IMR-90 (cell line): ENCODE results near the gene SYNPO2.

Experiments
- CEBPB ChIP-seq: IDR thresholded peaks from 2 replicates; pipeline ENCODE4 v1.6.1; 2012; ENCODE audit warnings: low read depth, low read length, improper control_type of control experiment
- CTCF ChIP-seq: conservative IDR thresholded peaks from 2 replicates; pipeline ENCODE4 v1.5.1; 2012; ENCODE audit warnings: mild to moderate bottlenecking, low read depth, low read length, improper control_type of control experiment
- FOS ChIP-seq: fragments of 150-350 bp; IDR thresholded peaks from 2 replicates; pipeline ENCODE4 v1.6.1; 2016; ENCODE audit warnings: low read depth, low read length
- MXI1 ChIP-seq: IDR thresholded peaks from 2 replicates; pipeline ENCODE4 v1.6.1; 2012; ENCODE audit warnings: low read depth, mild to moderate bottlenecking, low read length, moderate library complexity, borderline replicate concordance
- POLR2A ChIP-seq: IDR thresholded peaks from 2 replicates; pipeline ENCODE4 v1.6.1; 2012; ENCODE audit warnings: mild to moderate bottlenecking, low read depth, low read length
- SMC3 ChIP-seq: fragments of 150-350 bp; IDR thresholded peaks from 2 replicates; pipeline ENCODE4 v1.6.1; 2016; ENCODE audit warnings: low read depth, mild to moderate bottlenecking, antibody characterized with exemption, low read length, moderate library complexity
- TF ChIP-seq, protein P1 (sequence below): fragments of 150-350 bp; IDR thresholded peaks from 2 replicates; pipeline ENCODE4 v1.6.1; 2017; ENCODE audit warnings: mild to moderate bottlenecking, antibody characterized with exemption, low read length, low read depth

- TF ChIP-seq SMC3 (no peak), FOS (no peak), CTCF (no peak), POLR2A (no peak), CEBPB (no peak), MXI1 (no peak)
- TF ChIP-seq, protein P1, sequence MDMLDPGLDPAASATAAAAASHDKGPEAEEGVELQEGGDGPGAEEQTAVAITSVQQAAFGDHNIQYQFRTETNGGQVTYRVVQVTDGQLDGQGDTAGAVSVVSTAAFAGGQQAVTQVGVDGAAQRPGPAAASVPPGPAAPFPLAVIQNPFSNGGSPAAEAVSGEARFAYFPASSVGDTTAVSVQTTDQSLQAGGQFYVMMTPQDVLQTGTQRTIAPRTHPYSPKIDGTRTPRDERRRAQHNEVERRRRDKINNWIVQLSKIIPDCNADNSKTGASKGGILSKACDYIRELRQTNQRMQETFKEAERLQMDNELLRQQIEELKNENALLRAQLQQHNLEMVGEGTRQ, result no peak
These were observed 194.0 kb downstream of the SYNPO2 start for GRCh38 chr4:119082661-119083060.
